ENCODE measurements around the gene SHISA9. TPM values are rescaled to one million over a fixed set of nuclear protein-coding genes. Genes with fewer than 3 reads are reported as not detected.

The SHISA9 gene
- total RNA-seq, 1 experiment from 2014 or later = not detected

- intact Hi-C loops (cut with micrococcal nuclease) = no loop called here
- H2AFZ ChIP-seq (ENCODE audit: low read length) = no peak overlapping the region
- H3K27me3 ChIP-seq (ENCODE audit: low read length) = no peaks in the 10 kb centered on the region
- no peak overlapping the region for H3K27ac ChIP-seq (ENCODE audit: low read length)
- H3K9me2 ChIP-seq (replicated peaks; ENCODE audit: low read length) = no peaks in the 10 kb centered on the region
- H3K79me2 ChIP-seq (ENCODE audit: low read length) = no peaks in the 10 kb centered on the region
- no peak overlapping the region for H3K4me3 ChIP-seq (ENCODE audit: low read length)
- DNase-seq = no peak
- CTCF ChIA-PET = no interaction called here
- BruUV-seq (replicated peaks) = no TSS peak
- no peaks in the 10 kb centered on the region for H3K36me3 ChIP-seq (ENCODE audit: low read depth, low read length)
- no peaks in the 10 kb centered on the region for H4K20me1 ChIP-seq (ENCODE audit: low read length)
- no peaks in the 10 kb centered on the region for H3K9me3 ChIP-seq (ENCODE audit: low read length)
- H3K4me1 ChIP-seq (ENCODE audit: insufficient read depth, low read length) = no peaks in the 10 kb centered on the region
- no peaks in the 10 kb centered on the region for H3F3A ChIP-seq (ENCODE audit: low read length, unreplicated experiment)
- POLR2A ChIA-PET (ENCODE audit: unreplicated experiment) = no interaction called here
- ATAC-seq = no peak
- no peak overlapping the region for H3K4me2 ChIP-seq (ENCODE audit: low read length)
- TF ChIP-seq CTCF (conservative IDR thresholded peaks at IDR 0.05; ENCODE audit: low read depth, low read length) (no peak), EZH2phosphoT487 (IDR thresholded peaks at IDR 0.05; ENCODE audit: borderline replicate concordance, low read length) (no peak), EZH2 (IDR thresholded peaks at IDR 0.05; ENCODE audit: low read length, unreplicated experiment) (no peak)
- H3K9ac ChIP-seq (ENCODE audit: low read length) = no peak overlapping the region
These were observed 305.8 kb downstream of the SHISA9 start for GRCh38 chr16:13207151-13207550.

DNA sequence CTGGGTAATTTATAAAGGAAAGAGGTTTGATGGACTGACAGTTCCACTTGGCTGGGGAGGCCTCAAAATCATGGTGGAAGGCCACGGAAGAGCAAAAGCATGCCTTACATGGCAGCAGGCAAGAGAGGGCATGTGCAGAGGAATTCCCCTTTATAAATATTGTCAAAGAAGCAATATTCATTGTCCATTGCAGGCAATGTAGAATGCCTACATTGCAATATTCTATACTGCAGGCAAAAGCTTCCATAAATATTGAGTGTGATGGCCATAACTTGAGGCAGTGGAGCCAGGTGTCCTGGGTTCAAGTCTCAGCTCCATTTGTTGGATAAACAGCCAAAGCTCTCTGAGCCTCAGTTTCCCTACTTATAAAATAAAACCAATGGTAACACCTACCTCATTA, 322.3 kb downstream of the SHISA9 start:
- Histone ChIP-seq H4K20me1 (ENCODE audit: low read length) (no peaks in the 10 kb centered on the region), H3K27ac (ENCODE audit: low read length) (no peak overlapping the region), H3F3A (ENCODE audit: low read length, unreplicated experiment) (no peaks in the 10 kb centered on the region), H2AFZ (ENCODE audit: low read length) (no peak overlapping the region), H3K4me3 (ENCODE audit: low read length) (no peak overlapping the region), H3K9me2 (replicated peaks; ENCODE audit: low read length) (no peaks in the 10 kb centered on the region), H3K9me3 (ENCODE audit: low read length) (no peaks in the 10 kb centered on the region), H3K4me1 (ENCODE audit: insufficient read depth, low read length) (no peaks in the 10 kb centered on the region), H3K27me3 (ENCODE audit: low read length) (no peaks in the 10 kb centered on the region), H3K79me2 (ENCODE audit: low read length) (no peaks in the 10 kb centered on the region), H3K4me2 (ENCODE audit: low read length) (no peak overlapping the region), H3K36me3 (ENCODE audit: low read depth, low read length) (no peaks in the 10 kb centered on the region), H3K9ac (ENCODE audit: low read length) (no peak overlapping the region)
- intact Hi-C loops (cut with micrococcal nuclease) = no loop called here
- ChIA-PET CTCF (no interaction called here), POLR2A (ENCODE audit: unreplicated experiment) (no interaction called here)
- DNase-seq = no peak
- no peak for ATAC-seq
- TF ChIP-seq CTCF (conservative IDR thresholded peaks at IDR 0.05; ENCODE audit: low read depth, low read length) = no peak
- TF ChIP-seq EZH2phosphoT487 (IDR thresholded peaks at IDR 0.05; ENCODE audit: borderline replicate concordance, low read length) = no peak
- no peak for TF ChIP-seq EZH2 (IDR thresholded peaks at IDR 0.05; ENCODE audit: low read length, unreplicated experiment)
- BruUV-seq (replicated peaks) = no TSS peak

DNA sequence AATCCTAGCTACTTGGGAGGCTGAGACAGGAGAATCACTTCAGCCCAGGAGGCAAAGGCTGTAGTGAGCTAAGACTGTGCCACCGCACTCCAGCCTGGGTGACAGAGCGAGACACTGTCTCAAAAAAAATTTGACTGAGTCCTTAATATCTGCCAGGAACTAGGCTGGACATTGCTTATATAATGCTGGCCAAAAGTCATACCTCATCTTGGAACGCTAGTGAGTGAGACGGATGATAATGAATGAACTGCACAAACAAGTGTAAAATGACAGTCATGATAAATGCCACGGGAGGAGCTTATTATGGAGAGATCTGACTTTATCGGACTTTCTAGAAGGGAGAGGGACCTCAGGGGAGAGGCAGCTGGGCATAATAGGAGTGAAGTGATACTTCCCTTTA, 327.6 kb downstream of the SHISA9 start:
- ATAC-seq (no peak), DNase-seq (no peak)
- Histone ChIP-seq H3K9me2 (replicated peaks; ENCODE audit: low read length) (no peaks in the 10 kb centered on the region), H2AFZ (ENCODE audit: low read length) (no peak overlapping the region), H3K4me3 (ENCODE audit: low read length) (no peak overlapping the region), H4K20me1 (ENCODE audit: low read length) (no peaks in the 10 kb centered on the region), H3K4me2 (ENCODE audit: low read length) (no peak overlapping the region), H3F3A (ENCODE audit: low read length, unreplicated experiment) (no peaks in the 10 kb centered on the region), H3K4me1 (ENCODE audit: insufficient read depth, low read length) (no peaks in the 10 kb centered on the region), H3K27me3 (ENCODE audit: low read length) (no peaks in the 10 kb centered on the region), H3K9ac (ENCODE audit: low read length) (no peak overlapping the region), H3K36me3 (ENCODE audit: low read depth, low read length) (no peaks in the 10 kb centered on the region), H3K27ac (ENCODE audit: low read length) (no peak overlapping the region), H3K79me2 (ENCODE audit: low read length) (no peaks in the 10 kb centered on the region), H3K9me3 (ENCODE audit: low read length) (no peaks in the 10 kb centered on the region)
- intact Hi-C loops (cut with micrococcal nuclease) = no loop called here
- TF ChIP-seq CTCF (conservative IDR thresholded peaks at IDR 0.05; ENCODE audit: low read depth, low read length) (no peak), EZH2 (IDR thresholded peaks at IDR 0.05; ENCODE audit: low read length, unreplicated experiment) (no peak), EZH2phosphoT487 (IDR thresholded peaks at IDR 0.05; ENCODE audit: borderline replicate concordance, low read length) (no peak)
- ChIA-PET CTCF (no interaction called here), POLR2A (ENCODE audit: unreplicated experiment) (no interaction called here)
- no TSS peak for BruUV-seq (replicated peaks)
